Glutamatergic neuron (in vitro differentiated cells): ENCODE measurements around the gene TIPARP. TPM values are rescaled to one million over a fixed set of nuclear protein-coding genes. Genes with fewer than 3 reads are reported as not detected.
"Not testable (repeated sequence)": the region's sequence is repeated elsewhere in the genome, so short reads cannot be mapped to it uniquely, and the experiment has no call there.

ENCODE experiments used
- DNase-seq: peaks from one replicate; pipeline ENCODE4 v3.0.0; 2022
- H3K27ac Mint-ChIP-seq: one replicate; pipeline ENCODE4 v1.8.0; 2020; ENCODE audit warnings: mild to moderate bottlenecking, mixed read lengths, inconsistent platforms; ENCODE audit not compliant: unreplicated experiment
- H3K27me3 Mint-ChIP-seq: one replicate; pipeline ENCODE4 v1.8.0; 2020; ENCODE audit warnings: mild to moderate bottlenecking, moderate library complexity, mixed read lengths, inconsistent platforms; ENCODE audit not compliant: unreplicated experiment
- H3K36me3 Mint-ChIP-seq: one replicate; pipeline ENCODE4 v1.8.0; 2020; ENCODE audit warnings: mild to moderate bottlenecking, mixed read lengths, inconsistent platforms; ENCODE audit not compliant: unreplicated experiment
- H3K4me1 Mint-ChIP-seq: one replicate; pipeline ENCODE4 v1.8.0; 2020; ENCODE audit warnings: mild to moderate bottlenecking, low read depth, mixed read lengths, inconsistent platforms; ENCODE audit not compliant: unreplicated experiment
- H3K4me3 Mint-ChIP-seq: one replicate; pipeline ENCODE4 v1.8.0; 2020; ENCODE audit warnings: mild to moderate bottlenecking, mixed read lengths, inconsistent platforms; ENCODE audit not compliant: unreplicated experiment
- H3K9me3 Mint-ChIP-seq: one replicate; pipeline ENCODE4 v1.8.0; 2020; ENCODE audit warnings: mild to moderate bottlenecking, moderate library complexity, mixed read lengths, inconsistent platforms; ENCODE audit not compliant: unreplicated experiment
- CTCF ChIP-seq: fragments of 200-600 bp; sonication (generic); IDR thresholded peaks from one replicate; pipeline ENCODE4 v1.5.0; 2021; ENCODE audit not compliant: partially characterized antibody, unreplicated experiment
- total RNA-seq: library from RNA; stranded (reverse); fragmentation: NEBNext Ultra II Directional; extraction: Animal tissue kit (Norgen Biotek cat#: 25700); gene quantifications from one replicate; pipeline ENCODE4 v1.2.1, GENCODE V29; 2021; ENCODE audit not compliant: unreplicated experiment

TIPARP gene
- total RNA-seq, 1 donor from 2014 or later: 9.5 TPM

- no peak overlapping the region for H3K4me3 Mint-ChIP-seq
- TF ChIP-seq CTCF: no peak
- no peaks in the 10 kb centered on the region for H3K36me3 Mint-ChIP-seq
- DNase-seq: no peak
- peaks cover 3% of the 10 kb centered on the region for H3K9me3 Mint-ChIP-seq
- H3K27ac Mint-ChIP-seq: no peak overlapping the region
- H3K27me3 Mint-ChIP-seq: peaks cover 5% of the 10 kb centered on the region
- no peaks in the 10 kb centered on the region for H3K4me1 Mint-ChIP-seq
These were observed 63.9 kb downstream of the TIPARP start for GRCh38 chr3:156738251-156738650.

- no peak overlapping the region for H3K4me3 Mint-ChIP-seq
- H3K36me3 Mint-ChIP-seq: no peaks in the 10 kb centered on the region
- H3K27me3 Mint-ChIP-seq: peaks cover 5% of the 10 kb centered on the region
- DNase-seq: no peak
- H3K4me1 Mint-ChIP-seq: no peaks in the 10 kb centered on the region
- TF ChIP-seq CTCF: no peak
- H3K27ac Mint-ChIP-seq: no peak overlapping the region
- H3K9me3 Mint-ChIP-seq: peaks cover 3% of the 10 kb centered on the region
These were observed 65.6 kb downstream of the TIPARP start for GRCh38 chr3:156739976-156740375.

GRCh38 chr3:156740581-156740980 lies 66.2 kb downstream of the TIPARP start:
- not testable (repeated sequence) for DNase-seq, H3K4me1 Mint-ChIP-seq, H3K36me3 Mint-ChIP-seq, H3K27me3 Mint-ChIP-seq, H3K4me3 Mint-ChIP-seq, H3K9me3 Mint-ChIP-seq, H3K27ac Mint-ChIP-seq

GRCh38 chr3:156741935-156742334 lies 67.5 kb downstream of the TIPARP start:
- peaks cover 3% of the 10 kb centered on the region for H3K27me3 Mint-ChIP-seq
- H3K9me3 Mint-ChIP-seq: peaks cover 3% of the 10 kb centered on the region
- no peak overlapping the region for H3K4me3 Mint-ChIP-seq
- TF ChIP-seq CTCF: no peak
- no peak overlapping the region for H3K27ac Mint-ChIP-seq
- no peaks in the 10 kb centered on the region for H3K4me1 Mint-ChIP-seq
- no peaks in the 10 kb centered on the region for H3K36me3 Mint-ChIP-seq
- no peak for DNase-seq

- peaks cover 3% of the 10 kb centered on the region for H3K27me3 Mint-ChIP-seq
- no peaks in the 10 kb centered on the region for H3K4me1 Mint-ChIP-seq
- no peaks in the 10 kb centered on the region for H3K36me3 Mint-ChIP-seq
- H3K4me3 Mint-ChIP-seq: no peak overlapping the region
- no peak for TF ChIP-seq CTCF
- no peak overlapping the region for H3K27ac Mint-ChIP-seq
- DNase-seq: no peak
- H3K9me3 Mint-ChIP-seq: peaks cover 3% of the 10 kb centered on the region
These were observed 68.0 kb downstream of the TIPARP start for GRCh38 chr3:156742401-156742800.

GRCh38 chr3:156743859-156744258 lies 69.5 kb downstream of the TIPARP start:
- Mint-ChIP-seq H3K9me3 (peaks cover 3% of the 10 kb centered on the region), H3K4me1 (no peaks in the 10 kb centered on the region), H3K27me3 (peaks cover 3% of the 10 kb centered on the region), H3K4me3 (no peak overlapping the region), H3K27ac (no peak overlapping the region), H3K36me3 (no peaks in the 10 kb centered on the region)
- TF ChIP-seq CTCF: no peak
- DNase-seq: no peak
